Measurements from ENCODE around the gene NUCB2. TPM values are rescaled to one million over a fixed set of nuclear protein-coding genes. Genes with fewer than 3 reads are reported as not detected.
A peak's percentile ranks its signal among the peaks of the same experiment; 100 is the strongest.

The NUCB2 gene
- total and polyA plus RNA-seq, 2 of the 13 experiments (the other 11 are each of a cell fraction or from before 2014, with no cell fraction given), result 54.2 to 82.4 TPM

DNA sequence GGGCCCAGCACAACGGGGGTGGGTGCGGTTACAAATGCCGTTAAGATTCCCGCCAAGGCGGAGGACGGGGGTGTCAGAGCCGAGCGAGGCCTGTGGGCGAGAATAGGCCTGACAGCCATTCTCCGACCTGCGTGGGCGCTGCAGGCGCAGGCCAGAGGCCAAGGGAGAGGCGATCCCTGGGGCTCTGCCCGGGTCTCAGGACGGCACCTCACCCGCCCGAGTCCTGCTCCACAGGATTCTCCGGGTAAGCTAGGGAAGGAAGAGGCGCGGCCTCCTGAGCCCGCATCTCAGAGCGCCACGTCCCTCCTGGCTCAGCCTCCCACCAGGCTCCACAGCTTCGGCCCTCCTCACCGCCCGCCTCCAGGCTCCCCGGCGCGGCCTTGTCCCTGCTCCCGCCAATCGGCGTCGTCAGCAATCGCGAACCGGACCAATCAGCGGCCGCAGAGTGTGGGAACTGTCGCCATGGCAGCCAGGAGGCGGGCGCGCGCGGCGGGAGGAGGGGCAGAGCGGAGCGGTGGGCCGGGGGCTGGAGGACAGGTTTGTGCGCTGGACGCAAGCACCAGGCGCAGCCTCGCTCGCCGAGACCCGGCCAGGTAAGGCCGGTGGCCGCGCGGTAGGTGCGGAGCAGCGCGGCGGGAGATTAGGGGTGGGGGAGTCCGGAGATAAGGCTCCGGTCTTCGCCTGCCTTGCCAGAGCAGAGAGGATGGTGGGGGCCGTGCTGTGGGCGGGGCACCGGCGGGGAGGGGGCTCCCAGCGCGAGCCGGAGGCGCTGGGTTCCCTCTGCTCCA is at the start of gene NUCB2 (continued):
- TF ChIP-seq, protein P1, sequence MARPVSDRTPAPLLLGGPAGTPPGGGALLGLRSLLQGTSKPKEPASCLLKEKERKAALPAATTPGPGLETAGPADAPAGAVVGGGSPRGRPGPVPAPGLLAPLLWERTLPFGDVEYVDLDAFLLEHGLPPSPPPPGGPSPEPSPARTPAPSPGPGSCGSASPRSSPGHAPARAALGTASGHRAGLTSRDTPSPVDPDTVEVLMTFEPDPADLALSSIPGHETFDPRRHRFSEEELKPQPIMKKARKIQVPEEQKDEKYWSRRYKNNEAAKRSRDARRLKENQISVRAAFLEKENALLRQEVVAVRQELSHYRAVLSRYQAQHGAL (CRISPR knock-in tag; IDR thresholded peaks at IDR 0.05; ENCODE audit: not compliant biosample characterization), result no peak
- peak; percentile 85; the same call in 1 of the 2 replicates for TF ChIP-seq ZNF616 (CRISPR knock-in tag; IDR thresholded peaks at IDR 0.05; ENCODE audit: low read depth)
- peak; percentile 8; the same call in 1 of the 2 replicates for TF ChIP-seq ETV5 (CRISPR knock-in tag; IDR thresholded peaks at IDR 0.05; ENCODE audit: borderline replicate concordance)
- no peak for TF ChIP-seq PRPF4 (IDR thresholded peaks at IDR 0.05; ENCODE audit: low read depth, low read length, poor library complexity, severe bottlenecking)
- TF ChIP-seq FOXP4 (CRISPR knock-in tag; IDR thresholded peaks at IDR 0.05), result no peak
- peak; percentile 83 for TF ChIP-seq ZMYM2 (CRISPR knock-in tag; IDR thresholded peaks at IDR 0.05)
- no peak for TF ChIP-seq FOXM1 (CRISPR knock-in tag; IDR thresholded peaks at IDR 0.05)
- TF ChIP-seq LCORL (IDR thresholded peaks at IDR 0.05), result no peak
- TF ChIP-seq LCORL (CRISPR knock-in tag; IDR thresholded peaks at IDR 0.05), result peak; percentile 32; the same call in 1 of the 2 replicates
- no peak for TF ChIP-seq ZNF546 (CRISPR knock-in tag; conservative IDR thresholded peaks at IDR 0.05)
- TF ChIP-seq SOX13 (IDR thresholded peaks at IDR 0.05), result no peak
- TF ChIP-seq SOX13 (CRISPR knock-in tag; conservative IDR thresholded peaks at IDR 0.05 in 1 of 2, IDR thresholded peaks at IDR 0.05 in 1 of 2), result no peak
- TF ChIP-seq KLF15 (CRISPR knock-in tag; IDR thresholded peaks at IDR 0.05; ENCODE audit: borderline replicate concordance), result no peak
- no peak for TF ChIP-seq ZMAT3 (CRISPR knock-in tag; conservative IDR thresholded peaks at IDR 0.05)
- TF ChIP-seq ZSCAN30 (CRISPR knock-in tag; IDR thresholded peaks at IDR 0.05), result no peak
- TF ChIP-seq KDM1A (CRISPR knock-in tag; IDR thresholded peaks at IDR 0.05), result no peak
- TF ChIP-seq ZNF317 (CRISPR knock-in tag; IDR thresholded peaks at IDR 0.05), result 0 out of 2 replicates have a peak, but pooled peaks have one; percentile 18
- no peak for TF ChIP-seq ZNF253 (CRISPR knock-in tag; IDR thresholded peaks at IDR 0.05; ENCODE audit: borderline replicate concordance)
- TF ChIP-seq ETV6 (CRISPR knock-in tag; conservative IDR thresholded peaks at IDR 0.05), result no peak
- TF ChIP-seq PHF20 (CRISPR knock-in tag; IDR thresholded peaks at IDR 0.05), result no peak; the same call in none of the 2 replicates
- peak; percentile 83 for TF ChIP-seq POLR2G (IDR thresholded peaks at IDR 0.05; ENCODE audit: low read depth, low read length)
- TF ChIP-seq CREM (IDR thresholded peaks at IDR 0.05), result no peak
- TF ChIP-seq CREM (CRISPR knock-in tag; IDR thresholded peaks at IDR 0.05), result no peak
- no peak for TF ChIP-seq SP140L (CRISPR knock-in tag; IDR thresholded peaks at IDR 0.05; ENCODE audit: borderline replicate concordance)
- TF ChIP-seq MIER3 (CRISPR knock-in tag; IDR thresholded peaks at IDR 0.05; ENCODE audit: borderline replicate concordance), result no peak
- TF ChIP-seq BCL3 (CRISPR knock-in tag; IDR thresholded peaks at IDR 0.05), result peak; percentile 95; the same call in 1 of the 2 replicates
